Stomach (tissue), 9 donors: ENCODE data around the gene TTLL12. TPM values are rescaled to one million over a fixed set of nuclear protein-coding genes. Genes with fewer than 3 reads are reported as not detected.

ENCODE experiments used
- DNase-seq, 2 donors: peaks; one replicate each; pipeline versions ENCODE4 v3.0.0 to v3.0.0-alpha.2; 2013 to 2019
- H3K27ac ChIP-seq, 5 donors: fragments of 200-600 bp in 4 of 5; sonication (generic) in 4 of 5; one replicate each; pipeline ENCODE4 v1.5.1; 2013 to 2019; ENCODE audit warnings: mild to moderate bottlenecking in 1 of 5, moderate library complexity in 1 of 5
- H3K27me3 ChIP-seq, 3 donors: fragments of 200-600 bp; sonication (generic); one replicate each; pipeline ENCODE4 v1.5.1; 2017 to 2019; ENCODE audit warnings: mixed run types in 1 of 3
- H3K36me3 ChIP-seq, 4 donors: fragments of 200-600 bp; sonication (generic); 1 replicate in 3 of 4; 2 replicates in 1 of 4; pipeline ENCODE4 v1.5.1; 2016 to 2019
- H3K4me1 ChIP-seq, 4 donors: fragments of 200-600 bp; sonication (generic); one replicate each; pipeline ENCODE4 v1.5.1; 2016 to 2019
- H3K4me3 ChIP-seq, 4 donors: fragments of 200-600 bp; sonication (generic) in 3 of 4; one replicate each; pipeline ENCODE4 v1.5.1; 2016 to 2019; ENCODE audit warnings: mild to moderate bottlenecking in 1 of 4
- H3K9me3 ChIP-seq, 4 donors: fragments of 200-600 bp; sonication (generic); one replicate each; pipeline ENCODE4 v1.5.1; 2016 to 2019
- CTCF ChIP-seq, 7 experiments: fragments of 450-650 bp in 4 of 7; fragments of 200-600 bp in 3 of 7; sonication (generic) in 3 of 7; IDR thresholded peaks; one replicate each; pipeline ENCODE4 v1.5.1; 2016 to 2019; ENCODE audit warnings: antibody characterized with exemption in 7 of 7, control low read depth in 2 of 7, mild to moderate bottlenecking in 1 of 7
- EP300 ChIP-seq: sonication (generic); formaldehyde crosslinking; IDR thresholded peaks from one replicate; pipeline ENCODE4 v1.6.1; 2017; ENCODE audit warnings: antibody characterized with exemption
- POLR2A ChIP-seq, 4 donors: fragments of 450-650 bp; IDR thresholded peaks; one replicate each; pipeline ENCODE4 v1.6.1; 2016; ENCODE audit warnings: antibody characterized with exemption in 4 of 4, control low read depth in 2 of 4, mild to moderate bottlenecking in 1 of 4, moderate library complexity in 1 of 4
- POLR2AphosphoS5 ChIP-seq, 3 donors: sonication (generic); formaldehyde crosslinking; IDR thresholded peaks; one replicate each; pipeline ENCODE4 v1.6.1; 2016; ENCODE audit warnings: antibody characterized with exemption in 3 of 3
- WGBS, 5 donors: extraction: QIAGEN DNeasy Blood & Tissue Kit in 3 of 5; methylation state at CpG; one replicate each; pipeline versions ENCODE4 v1.1.5 to v1.1.7; 2013 to 2018; 5-methylcytosine and 5-hydroxymethylcytosine counted together
- intact Hi-C: fragments of 100-400 bp; cut with DNase I; formaldehyde crosslinking; loops from one replicate; pipeline ENCODE4 v1.15.1; 2023; ENCODE audit warnings: low total_unique reads
- polyA plus RNA-seq, 3 donors: library from polyadenylated mRNA; stranded (reverse); fragments of 200-250 nt; gene quantifications; one replicate each; pipeline ENCODE4 v1.2.3, GENCODE V29; 2013
- total RNA-seq, 5 donors: library from RNA; depleted of rRNA; stranded (reverse); fragments of >200 nt; gene quantifications; one replicate each; pipeline versions ENCODE4 v1.1.0 to v1.2.3, GENCODE V29; 2014 to 2016
- donor health status: healthy with polysubstance abuse.
- donor health status: Bipolar disorder and iron deficiency.
- donor health status: healthy.

Gene TTLL12
- total and polyA plus RNA-seq, 8 donors, result 4.1 to 64.3 (median 30.1) TPM

GRCh38 chr22:43162412-43163150 lies 24.4 kb downstream of the TTLL12 start:
- Histone ChIP-seq H3K27me3 (no peaks in the 10 kb centered on the region), H3K4me3 (peak overlapping the region in 1 of 4 donors; percentile 6), H3K9me3 (no peaks in the 10 kb centered on the region), H3K27ac (peak overlapping the region in 3 of 5 donors; percentile 56 to 67 (median 64)), H3K36me3 (peaks cover 6 to 51% (median 44%) of the 10 kb centered on the region in 4 donors), H3K4me1 (peaks cover 40 to 76% (median 55%) of the 10 kb centered on the region in 4 donors)
- TF ChIP-seq POLR2A (IDR thresholded peaks at IDR 0.05), result no peak
- TF ChIP-seq POLR2AphosphoS5 (IDR thresholded peaks at IDR 0.05), result no peak
- no peak for TF ChIP-seq EP300
- TF ChIP-seq CTCF (IDR thresholded peaks at IDR 0.05), result no peak
- intact Hi-C loops, result no loop called here
- 85 to 96% (median 92%) methylated on average over 22 to 24 of the region's 24 CpGs for WGBS, 5 donors
- no peak for DNase-seq

GRCh38 chr22:43160497-43161126 lies 26.3 kb downstream of the TTLL12 start:
- H3K4me1 ChIP-seq, result peaks cover 43 to 90% (median 71%) of the 10 kb centered on the region in 4 donors
- intact Hi-C loops, result no loop called here
- H3K4me3 ChIP-seq, result no peak overlapping the region
- peak overlapping the region; percentile 75 to 81 (median 75) for H3K27ac ChIP-seq
- H3K36me3 ChIP-seq, result peaks cover 6 to 48% (median 39%) of the 10 kb centered on the region in 4 donors
- no peaks in the 10 kb centered on the region for H3K27me3 ChIP-seq
- H3K9me3 ChIP-seq, result no peaks in the 10 kb centered on the region
- 79 to 89% (median 81%) methylated on average over 5 to 8 of the region's 8 CpGs for WGBS, 5 donors
- DNase-seq, result no peak
- TF ChIP-seq POLR2AphosphoS5 (IDR thresholded peaks at IDR 0.05) (no peak), CTCF (IDR thresholded peaks at IDR 0.05) (no peak), POLR2A (IDR thresholded peaks at IDR 0.05) (no peak), EP300 (no peak)

- WGBS, 5 donors, result 32 to 48% (median 35%) methylated on average over 8 to 18 of the region's 18 CpGs
- TF ChIP-seq EP300 (no peak), POLR2A (IDR thresholded peaks at IDR 0.05) (no peak), CTCF (IDR thresholded peaks at IDR 0.05) (peak in 5 of 7 experiments; percentile 32 to 72 (median 62)), POLR2AphosphoS5 (IDR thresholded peaks at IDR 0.05) (peak in 2 of 3 donors; percentile 35 to 81)
- DNase-seq, result peak; percentile 87 to 96
- intact Hi-C loops, result no loop called here
- Histone ChIP-seq H3K27ac (peak overlapping the region; percentile 75 to 81 (median 75)), H3K9me3 (no peaks in the 10 kb centered on the region), H3K4me3 (no peak overlapping the region), H3K4me1 (peaks cover 47 to 91% (median 78%) of the 10 kb centered on the region in 4 donors), H3K36me3 (peaks cover 6 to 56% (median 40%) of the 10 kb centered on the region in 4 donors), H3K27me3 (no peaks in the 10 kb centered on the region)
Observed at GRCh38 chr22:43159484-43160178, 27.3 kb downstream of the TTLL12 start.
